Measurements from ENCODE around the gene SVOP.
A peak's percentile ranks its signal among the peaks of the same experiment; 100 is the strongest.

SVOP gene

GRCh38 chr12:108899145-108899544 is 121.7 kb downstream of the SVOP start:
- DNase-seq = no peak
- Histone ChIP-seq H2BK120ac (ENCODE audit: insufficient read depth, low read length, poor library complexity) (no peak overlapping the region), H3K14ac (ENCODE audit: low read length) (no peak overlapping the region), H3K4me2 (ENCODE audit: low read length) (no peak overlapping the region), H2AFZ (ENCODE audit: insufficient read depth, low read length, poor library complexity) (no peak overlapping the region), H3K18ac (ENCODE audit: low read length) (no peak overlapping the region), H3K79me1 (ENCODE audit: low read length) (no peaks in the 10 kb centered on the region), H3K27ac (ENCODE audit: low read depth, low read length) (no peak overlapping the region), H4K91ac (ENCODE audit: low read depth, low read length) (no peak overlapping the region), H2BK12ac (ENCODE audit: low read length) (no peak overlapping the region), H4K8ac (ENCODE audit: low read depth, low read length) (no peak overlapping the region), H3K4ac (ENCODE audit: low read depth, low read length) (no peak overlapping the region), H3K4me1 (ENCODE audit: control insufficient read depth in 1 of 2, insufficient read depth in 2 of 2, low read length in 2 of 2) (peaks cover 6 to 9% of the 10 kb centered on the region in 2 experiments), H3K23ac (ENCODE audit: low read length) (no peak overlapping the region), H3K4me3 (ENCODE audit: low read depth, low read length) (no peak overlapping the region), H3K9ac (ENCODE audit: low read length) (no peak overlapping the region), H2AK5ac (ENCODE audit: low read length) (no peak overlapping the region), H3K36me3 (ENCODE audit: control insufficient read depth in 1 of 2, insufficient read depth in 2 of 2, low read length in 2 of 2) (no peaks in the 10 kb centered on the region), H4K12ac (ENCODE audit: low read depth, low read length) (no peak overlapping the region), H3K27me3 (ENCODE audit: insufficient read depth, low read length) (no peaks in the 10 kb centered on the region), H3K79me2 (ENCODE audit: control insufficient read depth, insufficient read depth, low read length, poor library complexity) (no peaks in the 10 kb centered on the region), H2BK5ac (ENCODE audit: low read depth, low read length, poor library complexity) (no peak overlapping the region), H3K9me3 (ENCODE audit: insufficient read depth, low read depth, low read length) (peaks cover 7% of the 10 kb centered on the region)
- no CpG with 5 or more reads among the region's 5 CpGs for WGBS (ENCODE audit: extremely low coverage, insufficient coverage, insufficient read length)

GRCh38 chr12:108896817-108897216 is 124.1 kb downstream of the SVOP start:
- H3K4me1 ChIP-seq (ENCODE audit: control insufficient read depth in 1 of 2, insufficient read depth in 2 of 2, low read length in 2 of 2) = peaks cover 6 to 9% of the 10 kb centered on the region in 2 experiments
- H3K36me3 ChIP-seq (ENCODE audit: control insufficient read depth in 1 of 2, insufficient read depth in 2 of 2, low read length in 2 of 2) = no peaks in the 10 kb centered on the region
- H4K12ac ChIP-seq (ENCODE audit: low read depth, low read length) = no peak overlapping the region
- no peak overlapping the region for H4K91ac ChIP-seq (ENCODE audit: low read depth, low read length)
- H3K18ac ChIP-seq (ENCODE audit: low read length) = no peak overlapping the region
- no peak overlapping the region for H3K9ac ChIP-seq (ENCODE audit: low read length)
- peaks cover 7% of the 10 kb centered on the region for H3K9me3 ChIP-seq (ENCODE audit: insufficient read depth, low read depth, low read length)
- no peak overlapping the region for H2BK12ac ChIP-seq (ENCODE audit: low read length)
- H3K27me3 ChIP-seq (ENCODE audit: insufficient read depth, low read length) = no peaks in the 10 kb centered on the region
- H3K79me2 ChIP-seq (ENCODE audit: control insufficient read depth, insufficient read depth, low read length, poor library complexity) = no peaks in the 10 kb centered on the region
- H3K23ac ChIP-seq (ENCODE audit: low read length) = no peak overlapping the region
- peak overlapping the region; percentile 37 for H3K4me2 ChIP-seq (ENCODE audit: low read length)
- no peak overlapping the region for H3K4ac ChIP-seq (ENCODE audit: low read depth, low read length)
- no peak for DNase-seq
- H3K14ac ChIP-seq (ENCODE audit: low read length) = no peak overlapping the region
- no peak overlapping the region for H2AFZ ChIP-seq (ENCODE audit: insufficient read depth, low read length, poor library complexity)
- H2AK5ac ChIP-seq (ENCODE audit: low read length) = no peak overlapping the region
- no peak overlapping the region for H4K8ac ChIP-seq (ENCODE audit: low read depth, low read length)
- WGBS (ENCODE audit: extremely low coverage, insufficient coverage, insufficient read length) = no CpG with 5 or more reads among the region's 4 CpGs
- H2BK5ac ChIP-seq (ENCODE audit: low read depth, low read length, poor library complexity) = no peak overlapping the region
- no peak overlapping the region for H3K27ac ChIP-seq (ENCODE audit: low read depth, low read length)
- no peaks in the 10 kb centered on the region for H3K79me1 ChIP-seq (ENCODE audit: low read length)
- H3K4me3 ChIP-seq (ENCODE audit: low read depth, low read length) = no peak overlapping the region
- H2BK120ac ChIP-seq (ENCODE audit: insufficient read depth, low read length, poor library complexity) = no peak overlapping the region

- H3K4ac ChIP-seq (ENCODE audit: low read depth, low read length) = no peak overlapping the region
- H4K12ac ChIP-seq (ENCODE audit: low read depth, low read length) = no peak overlapping the region
- no peaks in the 10 kb centered on the region for H3K79me2 ChIP-seq (ENCODE audit: control insufficient read depth, insufficient read depth, low read length, poor library complexity)
- H3K18ac ChIP-seq (ENCODE audit: low read length) = no peak overlapping the region
- H2BK12ac ChIP-seq (ENCODE audit: low read length) = no peak overlapping the region
- H2AK5ac ChIP-seq (ENCODE audit: low read length) = no peak overlapping the region
- no CpG with 5 or more reads among the region's 8 CpGs for WGBS (ENCODE audit: extremely low coverage, insufficient coverage, insufficient read length)
- H2BK120ac ChIP-seq (ENCODE audit: insufficient read depth, low read length, poor library complexity) = no peak overlapping the region
- H3K27me3 ChIP-seq (ENCODE audit: insufficient read depth, low read length) = no peaks in the 10 kb centered on the region
- H3K4me3 ChIP-seq (ENCODE audit: low read depth, low read length) = no peak overlapping the region
- no peak overlapping the region for H3K23ac ChIP-seq (ENCODE audit: low read length)
- peak overlapping the region; percentile 37 for H3K4me2 ChIP-seq (ENCODE audit: low read length)
- H3K9ac ChIP-seq (ENCODE audit: low read length) = no peak overlapping the region
- DNase-seq = peak in 1 of 2 donors; percentile 33
- no peak overlapping the region for H4K8ac ChIP-seq (ENCODE audit: low read depth, low read length)
- H3K14ac ChIP-seq (ENCODE audit: low read length) = no peak overlapping the region
- no peaks in the 10 kb centered on the region for H3K36me3 ChIP-seq (ENCODE audit: control insufficient read depth in 1 of 2, insufficient read depth in 2 of 2, low read length in 2 of 2)
- no peaks in the 10 kb centered on the region for H3K79me1 ChIP-seq (ENCODE audit: low read length)
- H3K27ac ChIP-seq (ENCODE audit: low read depth, low read length) = no peak overlapping the region
- H3K4me1 ChIP-seq (ENCODE audit: control insufficient read depth in 1 of 2, insufficient read depth in 2 of 2, low read length in 2 of 2) = peaks cover 6 to 9% of the 10 kb centered on the region in 2 experiments
- no peak overlapping the region for H2AFZ ChIP-seq (ENCODE audit: insufficient read depth, low read length, poor library complexity)
- no peak overlapping the region for H4K91ac ChIP-seq (ENCODE audit: low read depth, low read length)
- H3K9me3 ChIP-seq (ENCODE audit: insufficient read depth, low read depth, low read length) = peaks cover 7% of the 10 kb centered on the region
- no peak overlapping the region for H2BK5ac ChIP-seq (ENCODE audit: low read depth, low read length, poor library complexity)
These were observed 124.5 kb downstream of the SVOP start for GRCh38 chr12:108896336-108896735.

GRCh38 chr12:108895220-108895802 is 125.6 kb downstream of the SVOP start:
- H4K8ac ChIP-seq (ENCODE audit: low read depth, low read length) = no peak overlapping the region
- WGBS (ENCODE audit: extremely low coverage, insufficient coverage, insufficient read length) = no CpG with 5 or more reads among the region's 5 CpGs
- H4K12ac ChIP-seq (ENCODE audit: low read depth, low read length) = no peak overlapping the region
- no peaks in the 10 kb centered on the region for H3K79me2 ChIP-seq (ENCODE audit: control insufficient read depth, insufficient read depth, low read length, poor library complexity)
- H3K4me2 ChIP-seq (ENCODE audit: low read length) = no peak overlapping the region
- peak overlapping the region; percentile 58 for H3K4me3 ChIP-seq (ENCODE audit: low read depth, low read length)
- H3K27ac ChIP-seq (ENCODE audit: low read depth, low read length) = no peak overlapping the region
- H3K36me3 ChIP-seq (ENCODE audit: control insufficient read depth in 1 of 2, insufficient read depth in 2 of 2, low read length in 2 of 2) = no peaks in the 10 kb centered on the region
- no peak overlapping the region for H4K91ac ChIP-seq (ENCODE audit: low read depth, low read length)
- peaks cover 6% of the 10 kb centered on the region for H3K9me3 ChIP-seq (ENCODE audit: insufficient read depth, low read depth, low read length)
- H3K23ac ChIP-seq (ENCODE audit: low read length) = peak overlapping the region; percentile 28
- H2BK5ac ChIP-seq (ENCODE audit: low read depth, low read length, poor library complexity) = no peak overlapping the region
- H2BK120ac ChIP-seq (ENCODE audit: insufficient read depth, low read length, poor library complexity) = no peak overlapping the region
- no peaks in the 10 kb centered on the region for H3K27me3 ChIP-seq (ENCODE audit: insufficient read depth, low read length)
- H2AK5ac ChIP-seq (ENCODE audit: low read length) = no peak overlapping the region
- H2AFZ ChIP-seq (ENCODE audit: insufficient read depth, low read length, poor library complexity) = no peak overlapping the region
- H3K79me1 ChIP-seq (ENCODE audit: low read length) = no peaks in the 10 kb centered on the region
- no peak overlapping the region for H3K18ac ChIP-seq (ENCODE audit: low read length)
- H2BK12ac ChIP-seq (ENCODE audit: low read length) = no peak overlapping the region
- H3K14ac ChIP-seq (ENCODE audit: low read length) = no peak overlapping the region
- DNase-seq = no peak
- no peak overlapping the region for H3K4ac ChIP-seq (ENCODE audit: low read depth, low read length)
- H3K4me1 ChIP-seq (ENCODE audit: control insufficient read depth in 1 of 2, insufficient read depth in 2 of 2, low read length in 2 of 2) = peaks cover 6 to 9% of the 10 kb centered on the region in 2 experiments
- H3K9ac ChIP-seq (ENCODE audit: low read length) = no peak overlapping the region
